Activated CD4-positive, alpha-beta T cell treated with anti-CD3 and anti-CD28 coated beads, Interleukin-2, Interleukin-6, amounts not matched to agents 100 ng/mL and 50 ng/mL, durations not matched to agents 16 hours and 8 hours (primary cell): Measurements from ENCODE around the gene CEP126.

Source experiments
- DNase-seq: peaks from one replicate; pipeline ENCODE4 v3.0.0-alpha.2; 2020

CEP126 gene

GRCh38 chr11:102014756-102015155, 99.9 kb downstream of the CEP126 start:
- no peak for DNase-seq

GRCh38 chr11:102017026-102017425, 102.2 kb downstream of the CEP126 start:
- DNase-seq, result no peak

GRCh38 chr11:102026217-102026616, 111.4 kb downstream of the CEP126 start:
- DNase-seq, result no peak

DNA sequence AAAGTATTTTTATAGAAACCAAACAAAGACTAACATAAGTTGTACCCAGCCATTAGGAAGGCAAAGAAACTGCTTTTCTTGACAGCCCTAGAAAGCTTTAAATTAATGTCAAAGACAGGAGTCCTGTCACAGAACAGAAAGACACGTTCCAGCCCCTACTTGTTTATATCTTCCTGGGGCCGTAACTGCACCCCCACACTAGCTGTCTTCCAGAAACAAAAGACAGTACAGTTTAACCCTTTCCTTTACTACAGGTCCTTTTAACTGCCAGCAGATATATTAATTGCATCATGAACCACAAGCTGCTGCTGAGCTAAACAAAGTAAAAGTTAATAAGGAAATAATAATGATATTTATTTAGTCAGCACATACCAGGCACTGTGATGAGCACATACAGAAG, 112.1 kb downstream of the CEP126 start:
- DNase-seq, result no peak

- no peak for DNase-seq
These were observed 121.9 kb downstream of the CEP126 start for GRCh38 chr11:102036757-102037156.

DNA sequence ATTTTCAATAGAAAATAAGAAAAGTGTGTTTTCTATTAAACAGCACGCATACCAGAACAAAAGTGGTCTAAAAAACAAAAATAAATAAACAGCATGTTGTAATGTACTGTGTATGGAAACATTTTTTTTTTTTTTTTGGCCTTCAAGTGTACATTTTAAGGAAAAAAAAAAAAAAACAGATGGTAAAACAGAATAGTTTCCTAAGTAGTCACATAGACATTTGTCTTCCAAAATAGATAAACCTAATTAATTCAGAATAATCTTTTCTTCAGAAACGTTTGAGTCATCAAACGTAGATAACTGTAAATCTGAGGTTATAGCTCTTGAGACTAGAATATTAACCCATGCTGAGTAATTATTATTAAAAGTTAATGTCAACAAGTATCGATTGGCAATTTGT, 132.0 kb downstream of the CEP126 start:
- DNase-seq, result no peak

- peak; percentile 64 for DNase-seq
These were observed 132.6 kb downstream of the CEP126 start, which contains the start of gene CFAP300 for GRCh38 chr11:102047305-102047924. Gene CFAP300 (plus strand): TSS chr11:102047437. CDS start chr11:102047471, 34 bp downstream.
